Amniotic epithelial cell (primary cell): ENCODE results near the gene FARP2.

Experiments used
- DNase-seq: peaks from one replicate; pipeline ENCODE4 v3.0.0-alpha.2; 2010; ENCODE audit warnings: low read depth

The FARP2 gene

GRCh38 chr2:241456546-241456945, 100.5 kb downstream of the FARP2 start:
- DNase-seq = no peak

DNA sequence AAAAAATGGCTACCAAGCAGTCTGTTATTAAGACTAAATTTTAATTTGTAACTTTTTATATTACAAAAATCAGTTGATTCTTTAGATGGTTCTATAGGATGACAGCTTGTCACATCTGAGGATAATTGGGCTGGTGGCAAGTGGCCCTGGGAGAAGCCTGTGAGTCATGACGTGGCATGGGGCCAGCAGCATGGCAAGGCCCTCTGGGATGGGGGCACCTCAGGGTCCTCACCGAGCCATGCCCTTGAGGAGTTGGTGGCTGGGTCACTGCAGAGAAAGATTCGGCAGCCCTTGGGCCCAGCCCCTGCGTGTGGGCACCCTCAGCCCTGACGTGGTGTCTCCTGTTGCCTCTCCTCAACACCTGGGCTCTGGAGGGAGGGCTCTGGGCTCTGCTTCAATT, 102.6 kb downstream of the FARP2 start:
- DNase-seq = no peak

- DNase-seq = no peak
Observed at GRCh38 chr2:241459520-241459919, 103.4 kb downstream of the FARP2 start.

GRCh38 chr2:241460631-241461030, 104.5 kb downstream of the FARP2 start:
- DNase-seq = no peak

GRCh38 chr2:241461693-241462677, 105.9 kb downstream of the FARP2 start:
- no peak for DNase-seq

DNA sequence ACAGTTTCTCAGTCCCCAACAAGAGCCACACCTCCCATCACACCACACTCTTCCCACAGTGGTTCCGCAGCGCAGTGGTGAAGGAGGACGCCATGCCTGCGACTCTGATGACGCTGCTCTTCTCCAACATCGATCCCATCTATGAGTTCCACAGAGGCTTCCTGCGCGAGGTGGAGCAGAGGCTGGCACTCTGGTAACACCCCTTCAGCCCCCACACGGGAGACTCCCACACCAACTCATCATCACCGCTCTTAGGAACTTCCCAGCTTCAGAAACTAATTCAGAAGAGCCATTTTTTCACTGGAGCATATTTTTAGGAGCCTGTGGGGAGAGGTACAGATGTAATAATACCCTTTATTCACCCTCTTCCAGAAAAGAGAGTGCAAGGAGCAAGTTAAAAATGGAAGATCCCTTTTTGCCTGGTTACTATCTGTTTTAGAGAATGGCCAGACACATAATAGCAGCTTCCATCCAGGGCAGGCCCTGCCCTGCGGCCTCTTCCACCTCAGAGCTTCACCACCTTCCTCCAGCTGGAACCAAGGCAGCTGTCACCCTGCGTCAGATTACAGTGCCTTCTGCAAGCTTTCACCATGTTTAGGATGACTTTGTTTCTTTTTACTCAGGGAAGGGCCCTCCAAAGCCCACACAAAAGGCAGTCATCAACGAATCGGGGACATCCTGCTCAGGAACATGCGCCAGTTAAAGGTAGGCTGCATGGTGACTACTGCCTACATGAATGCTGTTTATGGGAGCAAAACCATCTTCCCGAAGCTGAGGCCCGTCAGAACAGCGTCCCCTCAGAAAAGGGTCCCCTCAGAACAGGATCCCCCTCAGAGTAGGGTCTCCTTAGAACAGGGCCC, 107.4 kb downstream of the FARP2 start:
- DNase-seq = no peak

- DNase-seq = no peak
Observed at GRCh38 chr2:241465543-241465942, 109.5 kb downstream of the FARP2 start.

DNA sequence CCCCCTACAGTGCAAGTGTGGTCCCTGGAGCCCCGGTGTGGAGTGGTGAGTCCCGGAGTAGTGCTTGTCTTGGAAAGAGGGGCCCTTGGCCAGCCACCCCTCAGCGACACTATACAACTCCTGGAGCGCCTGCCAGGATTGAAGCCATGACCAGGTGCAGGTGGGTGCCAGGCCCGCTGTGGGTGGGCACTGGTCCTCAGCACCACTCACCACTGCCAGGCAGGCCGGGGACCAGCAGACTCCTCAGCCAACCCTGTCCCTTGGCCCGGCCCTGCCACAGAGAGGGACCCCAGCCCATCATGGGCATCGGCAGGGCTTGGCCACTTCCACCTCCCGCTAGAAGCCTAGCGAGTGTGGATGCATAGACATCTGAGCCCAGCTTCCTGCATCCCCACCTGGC, 110.1 kb downstream of the FARP2 start:
- DNase-seq = no peak

GRCh38 chr2:241467777-241468475, 111.8 kb downstream of the FARP2 start:
- DNase-seq = no peak

GRCh38 chr2:241468476-241468781, 112.3 kb downstream of the FARP2 start:
- DNase-seq = no peak

DNA sequence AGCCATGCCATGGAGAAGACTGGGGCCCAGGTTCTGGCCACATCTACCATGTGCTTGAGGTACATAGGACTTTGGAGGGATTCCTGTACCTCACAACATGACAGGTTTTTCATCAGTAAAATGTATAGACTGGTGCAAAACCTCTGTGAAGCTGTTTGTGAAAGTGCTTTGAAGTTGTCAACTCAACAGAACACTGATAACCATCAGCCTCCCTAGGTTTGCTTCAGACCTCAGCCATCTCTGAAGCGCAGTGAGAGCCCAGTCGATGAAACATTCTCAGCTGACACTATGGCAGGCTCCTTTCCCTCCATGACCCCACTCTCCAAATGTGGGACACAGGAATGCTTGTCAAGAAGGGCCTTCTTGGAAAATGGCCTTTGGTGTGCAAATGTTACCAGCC, 113.7 kb downstream of the FARP2 start:
- DNase-seq = no peak

- no peak for DNase-seq
Observed at GRCh38 chr2:241473399-241473798, 117.3 kb downstream of the FARP2 start.

DNA sequence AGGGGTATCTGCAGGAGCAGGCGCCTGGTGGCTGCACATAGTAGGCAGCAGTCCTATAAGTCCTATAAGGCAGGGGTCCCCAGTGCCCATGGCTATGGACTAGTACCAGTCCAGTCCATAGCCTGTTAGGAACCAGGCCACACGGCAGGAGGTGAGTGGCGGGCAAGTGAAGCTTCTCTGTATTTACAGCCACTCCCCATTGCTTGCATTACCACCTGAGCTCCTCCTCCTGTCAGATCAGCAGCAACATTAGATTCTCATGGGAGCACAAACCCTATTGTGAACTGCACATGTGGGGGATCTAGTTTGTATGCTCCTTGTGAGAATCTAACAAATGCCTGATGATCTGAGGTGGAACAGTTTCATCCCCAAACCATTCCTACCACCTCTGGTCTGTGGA, 119.2 kb downstream of the FARP2 start:
- no peak for DNase-seq

DNA sequence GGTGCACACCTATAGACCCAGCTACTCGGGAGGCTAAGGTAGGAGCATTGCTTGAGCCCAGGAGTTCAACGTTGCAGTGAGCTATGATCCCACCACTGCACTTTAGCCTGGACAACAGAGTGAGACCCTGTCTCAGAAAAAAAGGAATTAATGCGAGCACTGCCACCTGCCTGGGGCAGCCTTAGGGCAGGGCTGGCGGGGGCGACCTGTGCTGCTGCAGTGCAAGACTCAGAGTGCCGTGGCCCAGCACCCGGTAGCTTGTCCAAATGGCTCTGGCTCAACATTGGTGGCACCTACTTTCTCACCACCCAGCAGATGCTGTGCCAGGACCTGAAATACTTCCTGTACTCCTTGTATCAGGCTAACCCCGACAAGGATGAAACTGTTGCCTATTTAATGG, 122.1 kb downstream of the FARP2 start:
- DNase-seq = no peak

DNA sequence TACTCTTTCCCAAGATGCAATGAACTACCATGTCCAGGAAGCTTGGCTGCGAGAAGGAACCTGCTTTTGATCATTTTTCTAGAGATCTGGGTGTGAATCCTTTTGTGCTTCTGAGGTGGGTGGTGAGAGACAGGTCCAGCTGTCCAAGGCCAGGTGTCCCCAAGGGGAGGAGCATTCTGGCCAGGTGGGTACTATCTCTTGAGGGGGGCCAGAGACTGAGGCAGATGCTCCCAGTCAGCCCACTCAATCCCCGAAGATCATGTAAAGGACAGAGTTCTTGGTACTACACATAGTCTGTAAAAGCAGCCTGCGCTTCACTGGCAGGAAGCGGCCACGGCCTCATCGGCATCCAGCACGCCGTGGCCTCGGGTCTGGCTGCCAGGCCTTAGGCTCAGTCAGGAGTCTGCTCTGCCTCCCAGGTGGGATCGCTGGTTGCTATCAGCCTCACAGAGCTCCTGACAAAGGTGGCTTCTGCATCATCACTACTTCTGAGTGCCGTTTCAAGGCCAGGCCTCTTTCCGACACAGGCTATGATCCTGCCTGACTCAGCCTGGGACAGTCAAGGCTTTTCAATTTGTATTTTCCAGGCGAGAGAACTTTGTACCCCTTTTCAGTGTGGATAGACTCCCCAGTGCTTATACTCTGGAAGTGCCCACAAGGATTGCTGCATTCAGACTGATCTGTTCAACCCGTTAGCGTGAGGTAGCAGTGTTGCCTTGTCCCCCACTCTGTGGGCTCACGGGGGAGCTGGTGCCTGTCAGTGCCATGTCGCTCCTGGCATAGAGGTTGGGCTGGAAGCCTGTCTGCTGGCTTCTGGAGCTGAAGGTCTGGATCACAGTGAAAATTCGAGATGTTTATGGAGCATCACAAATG, 123.2 kb downstream of the FARP2 start:
- DNase-seq = no peak

DNA sequence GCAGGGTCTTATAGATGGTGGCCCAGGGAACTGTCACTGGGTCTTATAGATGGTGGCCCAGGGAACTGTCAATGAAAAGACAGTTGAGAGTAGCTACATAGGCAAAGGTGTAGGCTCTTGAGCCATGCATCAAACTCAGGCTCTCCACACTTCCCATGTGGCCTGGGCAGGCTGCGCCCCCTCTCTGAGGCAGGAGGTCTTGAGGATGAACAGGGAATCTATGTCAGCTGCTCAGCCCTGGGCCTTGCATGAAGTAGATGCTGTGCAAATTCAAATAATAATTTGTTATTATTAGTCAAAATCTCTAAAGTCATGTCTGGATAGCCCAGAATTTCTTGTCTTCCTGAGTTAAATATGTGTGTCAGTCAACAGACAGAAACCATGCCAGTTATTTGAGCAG, 125.6 kb downstream of the FARP2 start:
- DNase-seq = no peak

- DNase-seq = no peak
Observed at GRCh38 chr2:241482126-241482955, 126.3 kb downstream of the FARP2 start.

GRCh38 chr2:241483305-241483704, 127.2 kb downstream of the FARP2 start:
- DNase-seq = no peak

GRCh38 chr2:241485172-241485911, 129.3 kb downstream of the FARP2 start:
- no peak for DNase-seq

DNA sequence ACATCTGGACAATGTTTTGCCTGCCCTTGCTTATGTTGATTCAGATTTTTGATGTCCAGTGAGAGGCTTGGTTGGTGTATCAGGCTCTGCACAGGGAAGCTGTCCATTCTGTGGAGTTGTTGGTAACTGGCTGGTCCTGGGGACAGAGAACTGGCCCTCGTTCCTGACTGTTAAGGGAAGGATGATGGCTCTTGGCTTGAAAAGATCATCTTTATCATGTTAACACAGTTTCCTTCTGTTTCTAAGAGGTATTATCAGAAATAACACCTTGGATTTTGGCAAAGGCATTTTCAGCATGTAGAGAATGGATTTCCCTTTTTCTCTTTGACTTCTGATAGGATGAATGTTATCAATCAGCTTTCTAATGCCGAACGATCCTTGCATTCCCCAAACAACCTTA, 133.0 kb downstream of the FARP2 start:
- no peak for DNase-seq
